IPS-NIHi11 (cell line): Measurements from ENCODE around the gene SH2D3C.

ENCODE experiments used
- DNase-seq: peaks from one replicate; pipeline ENCODE4 v3.0.0; 2012; ENCODE audit warnings: mixed read lengths, low spot score

SH2D3C gene

GRCh38 chr9:127808347-127809001 lies 30.0 kb upstream of the SH2D3C start:
- DNase-seq = no peak

DNA sequence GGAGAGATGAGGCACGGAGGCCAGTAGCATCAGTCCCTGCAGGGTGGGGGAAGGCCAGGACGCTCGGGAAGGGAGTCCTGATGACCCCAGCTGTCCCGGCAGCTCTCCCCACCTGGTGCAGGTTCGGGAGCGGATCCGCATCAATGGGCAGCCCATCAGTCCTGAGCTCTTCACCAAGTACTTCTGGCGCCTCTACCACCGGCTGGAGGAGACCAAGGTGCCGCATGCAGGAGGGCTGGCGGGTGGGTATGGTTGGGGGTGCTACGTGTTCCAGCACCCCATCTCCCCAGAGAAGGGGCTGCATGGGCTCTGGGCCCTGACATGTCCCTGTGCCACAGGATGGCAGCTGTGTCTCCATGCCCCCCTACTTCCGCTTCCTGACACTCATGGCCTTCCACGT lies 28.4 kb upstream of the SH2D3C start:
- DNase-seq = no peak

DNA sequence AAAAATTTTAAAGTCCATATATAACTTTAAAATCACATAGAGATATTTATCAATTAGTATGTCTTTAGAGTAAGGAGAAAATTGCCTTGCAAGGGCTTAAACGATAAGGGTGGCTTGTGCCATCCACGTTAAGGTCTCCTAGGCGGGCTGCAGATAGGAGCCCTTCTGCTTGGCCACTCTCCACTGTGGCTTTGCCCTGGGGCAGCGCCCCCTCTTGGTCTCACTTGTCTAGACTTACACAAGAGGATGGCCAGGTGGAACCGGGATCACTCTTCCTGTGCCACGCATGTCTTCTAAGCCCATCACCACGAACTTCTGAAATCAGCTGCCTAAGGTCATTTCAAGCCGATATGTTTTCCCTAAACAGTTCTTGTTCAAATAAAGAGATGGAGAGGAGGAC lies 27.2 kb upstream of the SH2D3C start:
- DNase-seq = peak; percentile 60

DNA sequence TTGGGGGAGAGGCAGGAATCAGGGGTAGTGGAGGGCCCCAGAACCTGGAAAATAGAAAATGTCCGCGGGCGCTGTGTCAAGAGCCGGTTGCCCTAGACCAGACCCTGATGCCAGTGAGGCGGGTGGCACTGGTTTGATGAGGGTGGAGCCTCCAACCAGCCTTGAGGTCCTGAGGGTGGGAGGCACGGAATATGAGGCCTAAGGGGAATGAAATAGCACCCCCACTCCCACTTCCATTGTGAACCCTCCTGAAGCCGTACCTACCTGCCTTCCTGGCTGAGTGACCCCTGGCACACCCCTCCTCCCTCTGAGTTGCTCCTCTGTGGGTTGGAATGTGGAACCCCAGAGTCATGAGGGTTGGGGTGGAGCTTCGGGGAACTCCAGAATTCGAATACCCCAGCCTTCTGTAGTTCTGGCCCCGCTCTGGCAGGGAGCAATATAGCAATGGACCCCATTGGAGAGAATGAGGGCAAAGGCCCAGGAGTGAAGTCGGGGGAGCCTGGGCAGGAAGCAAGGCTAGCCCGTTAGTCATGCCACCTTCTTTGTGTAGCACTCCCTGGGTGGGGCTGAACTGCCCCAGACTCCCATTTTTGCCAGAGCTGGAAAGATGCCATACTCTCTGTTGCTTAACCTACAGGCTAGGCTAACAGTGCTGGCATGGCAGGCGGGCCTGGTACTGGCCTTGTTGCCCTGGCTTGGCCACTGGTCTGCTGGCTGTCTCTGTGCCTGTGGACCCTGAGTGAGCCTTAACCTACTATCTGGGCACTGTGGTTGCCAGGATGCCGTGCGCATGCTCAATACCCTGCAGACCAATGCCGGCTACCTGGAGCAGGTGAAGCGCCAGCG lies 25.3 kb upstream of the SH2D3C start:
- DNase-seq = no peak

GRCh38 chr9:127802576-127803443 lies 24.3 kb upstream of the SH2D3C start, which contains the start of gene FPGS:
Gene FPGS, plus strand, starts transcription at chr9:127802882. Its CDS starts 43 bp downstream, at chr9:127802925.
- peak; percentile 97 for DNase-seq

GRCh38 chr9:127801955-127802575 lies 23.6 kb upstream of the SH2D3C start:
- DNase-seq = no peak

GRCh38 chr9:127796852-127797370 lies 18.4 kb upstream of the SH2D3C start:
- no peak for DNase-seq

GRCh38 chr9:127796225-127796813 lies 17.9 kb upstream of the SH2D3C start:
- DNase-seq = no peak

DNA sequence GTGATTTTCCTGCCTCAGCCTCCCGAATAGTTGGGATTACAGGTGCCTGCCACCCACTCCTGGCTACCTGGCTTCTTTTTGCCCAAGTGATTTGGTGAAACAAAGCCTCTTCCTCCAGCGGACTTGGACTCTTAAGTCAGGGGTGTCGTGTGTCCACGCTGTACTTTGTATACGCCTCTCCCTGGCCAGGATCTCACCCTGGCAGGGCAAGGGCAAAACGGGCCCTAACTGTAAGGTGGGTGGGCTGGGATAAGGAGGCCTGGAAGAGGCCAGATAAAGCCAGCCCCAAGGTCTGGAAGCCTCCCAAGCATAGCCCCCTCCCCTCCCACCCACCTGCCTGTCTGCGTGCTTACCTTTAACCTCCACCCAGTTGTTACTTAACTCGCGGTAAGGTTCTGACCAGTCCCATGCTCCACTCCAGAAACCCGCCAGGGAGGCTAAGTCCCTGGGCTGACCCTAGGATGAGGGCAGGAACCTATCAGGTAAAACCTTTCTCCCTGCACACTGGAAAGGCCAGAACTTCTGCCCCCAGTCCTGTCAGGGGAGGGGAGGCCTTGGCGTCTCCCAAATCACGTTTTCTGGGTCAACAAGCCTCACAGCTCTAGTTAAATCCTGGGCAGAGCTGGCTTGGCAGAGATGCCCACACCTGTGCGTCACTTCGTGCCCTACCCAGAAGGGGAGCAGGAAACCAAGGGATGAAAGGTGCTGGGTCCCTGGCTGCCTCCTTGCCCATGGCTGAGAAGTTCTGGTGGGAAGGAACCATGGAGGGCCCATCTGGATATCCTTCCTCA lies 15.7 kb upstream of the SH2D3C start:
- DNase-seq = no peak

DNA sequence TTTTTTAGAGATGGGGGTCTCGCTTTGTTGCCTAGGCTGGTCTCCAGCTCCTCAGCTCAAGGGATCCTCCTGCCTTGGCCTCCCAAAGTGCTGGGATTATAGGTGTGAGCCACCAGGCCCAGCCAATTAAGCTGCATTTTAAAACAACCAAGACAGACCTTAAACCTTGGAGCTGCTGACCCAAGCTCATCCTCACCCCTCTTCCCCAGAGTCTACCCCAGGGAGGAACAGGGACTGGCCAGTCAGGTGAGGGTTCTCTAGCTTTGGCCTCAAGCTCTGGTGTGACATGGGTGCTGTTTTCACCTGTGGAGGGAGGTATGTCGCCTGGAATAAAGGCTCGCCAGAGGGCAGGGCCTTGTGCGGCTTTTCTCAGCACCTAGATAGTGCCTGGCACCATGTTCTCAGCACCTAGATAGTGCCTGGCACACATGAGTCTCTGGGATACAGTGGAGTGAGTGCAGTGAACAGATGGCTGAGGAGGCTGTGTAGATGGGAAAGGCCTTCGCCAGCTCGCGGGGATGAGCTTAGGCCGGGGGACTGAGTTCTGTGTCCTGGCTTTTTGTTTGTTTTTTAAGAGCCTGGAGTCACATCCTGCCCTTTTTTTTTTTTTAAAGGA lies 14.7 kb upstream of the SH2D3C start:
- no peak for DNase-seq

- no peak for DNase-seq
Observed at GRCh38 chr9:127792417-127793031, 14.1 kb upstream of the SH2D3C start.

GRCh38 chr9:127791085-127791484 lies 12.6 kb upstream of the SH2D3C start:
- DNase-seq = no peak

GRCh38 chr9:127790094-127790855 lies 11.8 kb upstream of the SH2D3C start:
- no peak for DNase-seq

DNA sequence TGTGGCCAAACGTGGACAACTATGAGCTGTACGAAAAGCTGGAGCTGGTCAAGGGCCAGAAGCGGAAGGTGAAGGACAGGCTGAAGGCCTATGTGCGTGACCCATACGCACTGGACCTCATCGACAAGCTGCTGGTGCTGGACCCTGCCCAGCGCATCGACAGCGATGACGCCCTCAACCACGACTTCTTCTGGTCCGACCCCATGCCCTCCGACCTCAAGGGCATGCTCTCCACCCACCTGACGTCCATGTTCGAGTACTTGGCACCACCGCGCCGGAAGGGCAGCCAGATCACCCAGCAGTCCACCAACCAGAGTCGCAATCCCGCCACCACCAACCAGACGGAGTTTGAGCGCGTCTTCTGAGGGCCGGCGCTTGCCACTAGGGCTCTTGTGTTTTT lies 10.7 kb upstream of the SH2D3C start:
- DNase-seq = no peak

DNA sequence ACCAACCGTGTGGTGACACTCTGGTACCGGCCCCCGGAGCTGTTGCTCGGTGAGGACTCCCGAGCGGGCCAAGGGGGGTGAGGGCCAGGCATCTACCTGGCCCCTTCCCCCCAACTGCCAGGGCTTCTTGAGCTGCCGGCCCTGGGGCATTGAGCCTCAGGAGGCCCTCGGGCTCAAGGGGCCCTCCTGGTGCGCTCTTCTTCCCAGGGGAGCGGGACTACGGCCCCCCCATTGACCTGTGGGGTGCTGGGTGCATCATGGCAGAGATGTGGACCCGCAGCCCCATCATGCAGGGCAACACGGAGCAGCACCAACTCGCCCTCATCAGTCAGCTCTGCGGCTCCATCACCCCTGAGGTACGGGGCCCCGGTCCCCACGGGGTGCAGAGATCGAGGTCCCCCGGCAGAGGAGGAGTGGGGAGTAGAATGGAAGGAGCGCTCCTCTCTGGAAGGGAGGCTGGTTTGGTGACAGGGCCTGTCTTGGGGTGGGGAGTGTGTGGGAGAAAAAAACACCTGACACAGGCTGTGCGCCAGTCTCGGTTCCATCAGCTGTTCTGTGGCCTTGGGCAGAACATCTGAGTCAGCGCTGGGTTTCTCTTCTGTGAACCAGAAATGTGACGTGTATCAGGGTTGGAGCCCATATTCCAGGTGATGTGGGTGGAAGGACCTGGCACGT lies 10.0 kb upstream of the SH2D3C start:
- DNase-seq = no peak

DNA sequence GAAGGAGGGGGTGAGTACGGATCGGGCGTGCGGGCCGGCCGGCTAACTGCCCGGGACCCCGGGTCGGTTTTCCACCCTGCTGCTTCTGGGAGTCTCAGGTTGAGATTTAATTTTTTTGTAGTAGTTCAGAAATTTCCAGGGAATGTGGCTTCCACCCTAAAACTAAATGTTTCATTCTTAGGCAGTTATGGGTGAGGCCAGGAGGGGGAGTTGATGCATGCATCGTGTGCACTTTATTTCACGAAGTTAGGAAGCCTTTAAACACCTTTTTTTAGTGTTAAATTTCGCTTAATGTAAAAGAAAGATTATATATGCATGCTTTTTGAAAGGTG lies 8.3 kb upstream of the SH2D3C start:
- no peak for DNase-seq

DNA sequence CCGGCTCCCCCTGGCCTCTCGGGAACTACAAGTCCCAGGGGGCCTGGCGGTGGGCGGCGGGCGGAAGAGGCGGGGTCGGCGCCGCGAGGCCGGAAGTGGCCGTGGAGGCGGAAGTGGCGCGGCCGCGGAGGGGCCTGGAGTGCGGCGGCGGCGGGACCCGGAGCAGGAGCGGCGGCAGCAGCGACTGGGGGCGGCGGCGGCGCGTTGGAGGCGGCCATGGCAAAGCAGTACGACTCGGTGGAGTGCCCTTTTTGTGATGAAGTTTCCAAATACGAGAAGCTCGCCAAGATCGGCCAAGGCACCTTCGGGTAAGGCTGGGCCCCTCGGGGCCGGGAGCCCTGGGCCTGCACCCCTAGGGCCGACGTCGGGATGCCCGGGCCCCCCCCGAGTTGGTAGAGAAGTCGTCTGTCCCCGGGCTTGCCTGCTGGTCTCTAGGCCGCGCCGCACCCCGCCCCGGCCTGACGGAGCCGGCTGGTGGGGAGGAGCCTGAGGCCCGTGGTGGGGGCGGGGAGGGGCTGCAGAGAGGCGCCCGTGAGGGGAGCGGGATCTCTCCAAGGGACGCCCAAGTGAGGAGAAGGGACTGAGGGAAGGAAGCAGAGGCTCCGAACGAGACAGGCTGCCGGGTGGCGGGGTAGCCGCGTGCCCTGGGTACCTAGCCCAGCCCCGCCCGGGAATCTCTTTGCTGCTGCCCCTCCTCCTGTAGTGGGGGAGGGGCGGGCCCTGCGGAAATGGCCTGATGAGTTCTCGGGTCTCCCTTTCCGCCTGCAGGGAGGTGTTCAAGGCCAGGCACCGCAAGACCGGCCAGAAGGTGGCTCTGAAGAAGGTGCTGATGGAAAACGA lies 7.7 kb upstream of the SH2D3C start, which contains the start of gene CDK9:
Gene CDK9, plus strand, starts transcription at position 102 of the 840 bp plus-strand sequence. Its CDS starts 115 bp downstream, at position 217.
- peak; percentile 93 for DNase-seq
